ENCODE measurements around the gene CCDC157.

Gene CCDC157

GRCh38 chr22:30423959-30424533 lies 67.2 kb downstream of the CCDC157 start:
- H2AFZ ChIP-seq (ENCODE audit: low read length), result no peak overlapping the region

GRCh38 chr22:30424534-30425326 lies 67.9 kb downstream of the CCDC157 start:
- TF ChIP-seq CTCF (IDR thresholded peaks at IDR 0.05; ENCODE audit: low read length) (peak; percentile 19; the same call in 1 of the 2 replicates), EZH2 (IDR thresholded peaks at IDR 0.05; ENCODE audit: borderline replicate concordance, low read length) (no peak)
- Histone ChIP-seq H3K4me1 (ENCODE audit: insufficient read depth, low read length, severe bottlenecking) (peaks cover 43% of the 10 kb centered on the region), H3K27ac (ENCODE audit: low read depth, low read length, poor library complexity, severe bottlenecking) (peak overlapping the region; percentile 67), H3K9me3 (ENCODE audit: low read length) (no peaks in the 10 kb centered on the region), H3K36me3 (ENCODE audit: insufficient read depth, low read length) (peaks cover 30% of the 10 kb centered on the region), H4K20me1 (ENCODE audit: insufficient read depth, low read length) (no peaks in the 10 kb centered on the region), H3K9ac (ENCODE audit: low read length) (peak overlapping the region; percentile 87), H3F3A (ENCODE audit: insufficient read depth, low read length) (no peaks in the 10 kb centered on the region), H2AFZ (ENCODE audit: low read length) (peak overlapping the region; percentile 80; the same call in 1 of the 2 replicates), H3K4me2 (ENCODE audit: low read length) (peak overlapping the region; percentile 81), H3K9me2 (ENCODE audit: low read depth, low read length) (no peaks in the 10 kb centered on the region), H3K4me3 (ENCODE audit: low read depth, low read length, poor library complexity, severe bottlenecking) (peak overlapping the region; percentile 81), H3K27me3 (ENCODE audit: insufficient read depth, low read length) (no peaks in the 10 kb centered on the region), H3K79me2 (ENCODE audit: insufficient read depth, low read length) (no peaks in the 10 kb centered on the region)

More at GRCh38 chr22:30423959-30424533, 67.2 kb downstream of the CCDC157 start:
- Histone ChIP-seq H3K4me1 (ENCODE audit: insufficient read depth, low read length, severe bottlenecking) (peaks cover 43% of the 10 kb centered on the region), H3K27me3 (ENCODE audit: insufficient read depth, low read length) (no peaks in the 10 kb centered on the region), H3K36me3 (ENCODE audit: insufficient read depth, low read length) (peaks cover 30% of the 10 kb centered on the region), H3F3A (ENCODE audit: insufficient read depth, low read length) (no peaks in the 10 kb centered on the region), H3K9me2 (ENCODE audit: low read depth, low read length) (no peaks in the 10 kb centered on the region), H3K4me2 (ENCODE audit: low read length) (peak overlapping the region; percentile 83), H4K20me1 (ENCODE audit: insufficient read depth, low read length) (no peaks in the 10 kb centered on the region), H3K9ac (ENCODE audit: low read length) (peak overlapping the region; percentile 93), H3K27ac (ENCODE audit: low read depth, low read length, poor library complexity, severe bottlenecking) (peak overlapping the region; percentile 67), H3K9me3 (ENCODE audit: low read length) (no peaks in the 10 kb centered on the region), H3K79me2 (ENCODE audit: insufficient read depth, low read length) (no peaks in the 10 kb centered on the region), H3K4me3 (ENCODE audit: low read depth, low read length, poor library complexity, severe bottlenecking) (peak overlapping the region; percentile 81)
- TF ChIP-seq CTCF (IDR thresholded peaks at IDR 0.05; ENCODE audit: low read length), result no peak
- no peak for TF ChIP-seq EZH2 (IDR thresholded peaks at IDR 0.05; ENCODE audit: borderline replicate concordance, low read length)

GRCh38 chr22:30425327-30425615 lies 68.5 kb downstream of the CCDC157 start:
- no peaks in the 10 kb centered on the region for H3F3A ChIP-seq (ENCODE audit: insufficient read depth, low read length)

More at GRCh38 chr22:30425327-30425615, 68.5 kb downstream of the CCDC157 start:
- TF ChIP-seq EZH2 (IDR thresholded peaks at IDR 0.05; ENCODE audit: borderline replicate concordance, low read length), result no peak
- no peak for TF ChIP-seq CTCF (IDR thresholded peaks at IDR 0.05; ENCODE audit: low read length)
- H3K27ac ChIP-seq (ENCODE audit: low read depth, low read length, poor library complexity, severe bottlenecking), result peak overlapping the region; percentile 67
- H3K9me3 ChIP-seq (ENCODE audit: low read length), result no peaks in the 10 kb centered on the region
- peaks cover 29% of the 10 kb centered on the region for H3K36me3 ChIP-seq (ENCODE audit: insufficient read depth, low read length)
- peak overlapping the region; percentile 87 for H3K9ac ChIP-seq (ENCODE audit: low read length)
- peak overlapping the region; percentile 81 for H3K4me2 ChIP-seq (ENCODE audit: low read length)
- H4K20me1 ChIP-seq (ENCODE audit: insufficient read depth, low read length), result no peaks in the 10 kb centered on the region
- no peaks in the 10 kb centered on the region for H3K9me2 ChIP-seq (ENCODE audit: low read depth, low read length)
- H3K4me3 ChIP-seq (ENCODE audit: low read depth, low read length, poor library complexity, severe bottlenecking), result peak overlapping the region; percentile 81
- H2AFZ ChIP-seq (ENCODE audit: low read length), result peak overlapping the region; percentile 80; the same call in 1 of the 2 replicates
- no peaks in the 10 kb centered on the region for H3K79me2 ChIP-seq (ENCODE audit: insufficient read depth, low read length)
- H3K4me1 ChIP-seq (ENCODE audit: insufficient read depth, low read length, severe bottlenecking), result peaks cover 43% of the 10 kb centered on the region
- H3K27me3 ChIP-seq (ENCODE audit: insufficient read depth, low read length), result no peaks in the 10 kb centered on the region
